GM19468 (cell line): ENCODE results near the gene SPTLC2.
"Not testable (repeated sequence)": the region's sequence is repeated elsewhere in the genome, so short reads cannot be mapped to it uniquely, and the experiment has no call there.

Experiments used
- ATAC-seq: cut with Tn5 transposase; IDR thresholded peaks from one replicate; pipeline ENCODE4 v1.9.1; 2021; ENCODE audit warnings: mild to moderate bottlenecking, moderate library complexity, moderate number of reproducible peaks; ENCODE audit not compliant: unreplicated experiment; ENCODE audit errors: extremely low read depth

The SPTLC2 gene

GRCh38 chr14:77593501-77593961, 22.9 kb downstream of the SPTLC2 start:
- peak; percentile 33 for ATAC-seq

DNA sequence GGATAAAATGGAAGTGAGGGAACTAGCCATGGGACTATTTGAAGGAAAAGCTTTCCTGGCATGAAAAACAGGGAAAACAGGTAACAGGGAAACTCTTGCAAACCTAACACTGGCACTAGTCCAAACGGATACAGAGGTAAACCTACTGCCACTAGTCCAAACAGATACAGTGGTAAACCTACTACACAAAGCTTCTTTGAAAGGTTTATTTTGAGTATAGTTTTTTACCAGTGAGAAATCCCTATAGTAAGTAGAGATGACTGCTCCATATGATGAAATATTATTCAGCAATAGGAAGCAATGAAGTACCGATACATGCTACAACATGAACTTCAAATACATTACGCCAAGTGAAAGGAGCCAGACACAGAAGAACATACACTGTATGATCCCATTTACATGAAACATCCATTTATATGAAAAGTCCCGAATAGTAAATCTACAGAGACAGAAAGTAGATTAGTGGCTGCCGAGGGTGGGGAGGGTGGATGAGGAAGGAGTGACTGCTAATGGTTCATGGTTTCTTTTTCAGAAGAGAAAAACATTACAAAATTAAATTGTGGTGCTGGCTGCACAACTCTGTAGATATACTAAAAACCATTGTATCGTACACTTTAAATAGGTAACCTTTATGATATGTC, 25.5 kb downstream of the SPTLC2 start:
- ATAC-seq = peak; percentile 21

DNA sequence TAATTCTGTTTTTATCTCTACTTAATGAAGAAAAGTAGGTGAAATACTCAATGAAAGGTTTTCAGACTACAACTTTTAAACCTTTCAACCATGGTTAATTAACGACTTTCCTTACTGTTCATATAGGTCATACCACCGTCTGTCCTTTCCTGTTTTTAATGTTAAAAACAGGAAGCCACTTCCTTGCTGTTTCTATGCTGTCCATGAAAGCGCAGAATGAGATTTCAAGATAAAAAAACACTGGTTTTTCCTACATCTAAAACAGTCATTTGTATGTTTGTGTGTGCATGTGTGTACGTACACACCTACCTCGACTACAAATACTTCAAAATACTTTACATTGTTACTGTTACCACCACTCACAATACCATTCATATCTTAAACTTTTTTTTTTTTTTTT, 27.3 kb downstream of the SPTLC2 start:
- ATAC-seq = no peak

DNA sequence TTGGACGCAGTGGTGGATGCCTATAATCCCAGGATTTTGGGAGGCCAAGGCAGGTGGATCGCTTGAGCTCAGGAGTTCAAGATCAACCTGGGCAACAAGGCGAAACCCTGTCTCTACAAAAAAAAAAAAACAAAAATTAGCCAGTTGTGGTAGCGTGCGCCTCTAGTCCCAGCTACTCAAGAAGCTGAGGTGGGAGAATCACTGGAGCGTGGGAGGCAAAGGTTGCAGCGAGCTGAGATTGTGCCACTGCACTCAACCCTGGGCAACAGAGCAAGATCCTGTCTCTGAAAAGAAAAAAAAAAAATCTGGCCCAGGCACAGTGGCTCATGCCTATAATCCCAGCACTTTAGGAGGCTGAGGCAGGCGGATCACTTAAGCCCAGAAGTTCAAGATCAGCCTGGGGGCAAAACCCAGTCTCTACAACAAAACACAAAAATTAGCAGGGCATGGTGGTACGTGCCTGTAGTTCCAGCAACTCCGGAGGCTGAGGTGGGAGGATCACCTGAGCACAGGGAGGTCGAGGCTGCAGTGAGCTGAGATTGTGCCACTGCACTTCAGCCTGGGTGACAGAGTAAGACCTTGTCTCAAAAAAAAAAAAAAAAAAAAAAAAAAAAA, 27.9 kb downstream of the SPTLC2 start:
- ATAC-seq = not testable (repeated sequence)

DNA sequence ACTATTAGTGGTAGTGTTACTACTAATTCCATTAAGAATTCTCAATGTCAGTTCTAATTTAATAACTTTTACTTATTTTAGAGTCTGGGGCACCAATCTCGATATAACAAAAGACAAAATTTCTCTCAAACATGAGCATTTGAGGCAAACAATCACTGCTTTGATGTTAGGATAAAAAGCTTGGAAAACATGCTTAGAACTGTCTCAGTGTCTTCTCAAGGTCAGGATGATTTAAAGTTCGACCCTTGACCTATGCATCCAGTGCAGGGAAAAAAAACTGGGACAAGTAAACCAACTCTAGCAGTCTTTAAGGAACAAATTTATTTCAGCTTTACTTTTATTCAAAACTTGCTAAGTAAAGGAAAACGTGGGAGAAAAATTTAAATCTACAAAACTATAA, 31.1 kb downstream of the SPTLC2 start:
- ATAC-seq = no peak

DNA sequence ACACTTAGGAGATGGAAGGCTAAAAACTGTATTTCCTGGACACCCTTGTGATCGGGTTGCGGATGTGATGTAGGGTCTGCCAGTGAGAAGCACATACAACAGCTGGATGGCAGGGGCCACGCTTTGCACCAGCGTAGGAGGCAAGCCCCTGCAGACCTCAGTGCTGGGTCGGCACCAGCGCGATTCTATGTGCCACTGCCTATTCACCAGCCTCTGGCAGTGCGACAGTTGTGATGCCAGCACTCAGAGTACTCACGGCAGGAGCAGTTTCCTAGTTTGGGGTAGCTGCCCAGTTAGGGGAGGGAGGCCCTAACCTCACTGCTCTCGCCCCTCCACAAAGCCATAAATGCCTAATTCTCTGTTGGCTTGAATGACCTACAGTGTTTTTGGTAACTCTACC, 31.6 kb downstream of the SPTLC2 start:
- ATAC-seq = no peak

DNA sequence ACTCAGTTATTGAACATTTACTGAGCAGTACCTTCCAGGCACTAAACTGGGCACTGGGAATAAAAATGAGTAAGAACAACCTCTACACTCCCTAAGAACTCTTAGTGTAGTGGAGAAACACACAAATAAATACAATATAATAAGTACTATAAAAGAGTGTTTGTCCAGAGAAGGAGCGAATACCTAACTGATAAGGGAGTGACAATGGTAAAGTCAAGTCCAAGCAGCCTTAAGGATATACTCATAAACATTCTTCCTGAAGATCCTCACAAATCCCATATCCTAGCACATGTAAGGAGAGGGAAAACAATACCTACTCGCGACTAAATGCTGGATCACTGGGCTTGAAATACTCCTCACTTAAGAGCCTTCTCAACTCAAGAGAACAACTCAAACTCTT, 32.8 kb downstream of the SPTLC2 start:
- no peak for ATAC-seq

DNA sequence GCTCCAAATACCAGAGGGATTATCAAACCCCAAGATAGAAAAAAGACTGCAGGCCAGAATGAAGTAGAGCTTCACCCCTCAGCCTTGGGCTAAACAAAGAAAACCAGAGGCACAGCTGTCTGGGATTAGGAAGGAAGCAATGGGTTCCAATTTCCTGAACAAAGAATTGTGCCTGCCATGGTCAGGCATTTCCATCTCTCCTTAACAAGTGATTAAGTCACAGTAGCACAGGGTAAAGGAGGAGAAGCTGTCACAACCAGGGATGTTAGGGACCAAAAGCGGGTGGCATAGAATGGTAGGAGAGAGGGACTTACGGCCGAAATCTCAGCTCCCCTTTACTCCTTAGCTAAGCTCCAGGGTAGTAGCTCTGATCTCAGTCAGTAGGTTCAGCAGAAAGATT, 33.9 kb downstream of the SPTLC2 start:
- no peak for ATAC-seq

- ATAC-seq = peak; percentile 83
Measured at GRCh38 chr14:77580964-77581505, 35.4 kb downstream of the SPTLC2 start.

GRCh38 chr14:77580477-77580876, 36.0 kb downstream of the SPTLC2 start:
- ATAC-seq = no peak

GRCh38 chr14:77579780-77580179, 36.7 kb downstream of the SPTLC2 start:
- ATAC-seq = no peak

DNA sequence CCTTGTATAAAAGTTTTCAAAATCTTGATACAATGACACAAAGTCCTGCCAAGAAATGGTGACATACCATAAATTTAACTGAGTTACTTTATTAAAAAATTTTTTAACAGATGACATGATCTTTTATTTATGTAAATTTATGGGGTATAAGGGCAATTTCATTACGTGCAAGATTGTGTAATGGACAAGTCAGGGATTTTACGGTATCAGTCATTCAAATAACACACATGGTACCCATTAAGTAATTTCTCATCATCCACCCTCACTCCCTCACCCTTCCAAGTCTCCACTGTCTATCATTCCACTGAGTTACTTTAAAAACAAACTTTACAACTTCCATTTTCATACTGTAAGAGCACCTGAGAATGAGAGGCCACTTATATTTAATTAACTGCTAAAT, 37.4 kb downstream of the SPTLC2 start:
- no peak for ATAC-seq

- ATAC-seq = no peak
Measured at GRCh38 chr14:77574446-77575115, 41.9 kb downstream of the SPTLC2 start.

GRCh38 chr14:77573964-77574363, 42.5 kb downstream of the SPTLC2 start:
- no peak for ATAC-seq

DNA sequence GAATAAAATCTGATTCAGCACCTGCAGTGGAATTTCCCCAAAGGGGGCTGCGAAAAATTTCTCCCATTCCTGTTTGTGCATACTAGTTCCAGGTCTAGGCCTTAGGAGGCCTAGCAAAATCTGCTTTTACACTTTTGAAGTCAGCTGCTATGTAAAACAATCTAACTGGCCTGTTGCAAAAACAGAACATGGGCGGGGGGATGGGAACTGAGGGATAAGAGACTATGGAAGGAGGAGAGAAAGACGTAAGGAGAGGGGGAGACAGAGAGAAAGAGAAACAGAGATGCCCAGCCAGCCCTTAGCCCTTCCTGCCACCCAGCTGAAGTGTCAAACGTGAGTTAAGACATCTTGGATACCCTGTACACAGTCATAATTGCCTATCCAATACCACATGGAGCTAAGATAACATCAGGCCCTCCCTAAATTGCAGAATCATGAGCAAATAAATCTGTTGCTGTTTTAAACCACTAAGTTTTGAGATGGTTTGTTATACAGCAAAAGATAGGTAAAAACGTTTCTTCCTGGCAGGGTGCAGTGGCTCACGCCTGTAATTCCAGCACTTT, 45.6 kb downstream of the SPTLC2 start:
- no peak for ATAC-seq

GRCh38 chr14:77565994-77566305, 50.5 kb downstream of the SPTLC2 start:
- no peak for ATAC-seq

DNA sequence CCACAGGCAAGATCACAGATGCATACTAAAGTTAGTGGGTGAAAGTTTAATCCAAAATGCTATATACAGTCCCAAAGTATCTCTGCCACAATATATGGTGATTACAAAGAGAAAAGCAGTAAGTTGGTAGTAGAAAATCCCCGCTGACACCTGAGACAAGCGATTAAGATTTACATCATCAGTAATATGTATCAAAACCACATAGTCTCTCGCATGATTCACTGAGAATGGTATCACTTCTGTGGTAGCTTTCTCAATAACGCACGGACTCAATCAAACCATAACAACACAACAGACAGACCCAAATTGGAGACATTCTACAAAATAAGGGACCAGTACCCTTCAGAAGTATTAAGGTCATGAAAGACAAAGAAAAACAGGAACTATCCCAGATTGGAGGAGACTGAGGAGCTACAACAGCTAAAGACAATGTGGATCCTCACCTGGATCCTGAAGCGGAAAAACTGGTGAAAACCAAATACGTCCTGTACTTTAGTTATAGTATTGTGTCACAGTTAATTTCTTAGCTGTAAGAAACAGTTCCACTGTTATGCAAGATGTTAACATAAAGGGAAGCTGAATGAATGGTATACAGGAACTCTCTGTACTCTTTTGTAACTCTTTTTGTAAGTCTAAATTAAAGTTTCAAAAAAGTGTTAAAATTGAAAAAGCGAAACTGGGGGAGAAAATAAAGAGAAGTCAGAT, 51.0 kb downstream of the SPTLC2 start:
- ATAC-seq = no peak

GRCh38 chr14:77562681-77563080, 53.8 kb downstream of the SPTLC2 start:
- ATAC-seq = no peak

DNA sequence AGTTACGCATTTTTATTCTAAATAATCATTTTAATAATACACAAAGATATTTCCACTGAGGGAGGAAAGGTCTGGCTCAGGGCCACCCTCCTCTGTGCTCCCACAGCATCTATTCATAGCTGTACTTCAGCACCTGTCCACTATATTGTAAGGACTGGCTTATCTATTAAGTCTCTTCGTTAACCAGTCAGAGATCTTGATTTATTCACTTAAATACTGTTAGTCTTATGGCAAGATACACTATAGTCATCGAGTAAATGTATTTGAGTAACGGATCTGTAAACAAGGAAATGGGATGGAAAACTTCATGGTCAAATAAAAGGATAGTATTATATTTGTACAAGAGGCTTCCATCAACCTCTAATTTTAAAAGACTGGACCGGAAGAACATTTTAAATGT, 54.6 kb downstream of the SPTLC2 start:
- ATAC-seq = no peak

DNA sequence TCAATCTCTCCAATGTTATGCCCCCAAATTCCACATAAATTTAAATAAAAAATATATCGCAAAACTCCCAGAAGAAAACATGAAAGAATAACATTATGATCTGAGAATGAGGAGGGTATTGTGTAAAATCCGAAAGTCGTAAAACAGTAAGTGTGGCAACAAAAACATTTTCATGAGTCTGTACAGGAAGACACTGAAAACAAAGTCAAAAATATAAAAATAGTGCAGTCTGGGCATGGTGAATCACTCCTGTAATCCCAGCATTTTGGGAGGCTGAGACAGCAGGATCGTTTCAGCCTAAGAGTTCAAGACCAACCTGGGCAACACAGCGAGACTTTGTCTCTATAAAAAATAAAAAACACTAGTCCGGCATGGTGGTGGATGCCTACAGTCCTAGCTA, 57.1 kb downstream of the SPTLC2 start:
- no peak for ATAC-seq

DNA sequence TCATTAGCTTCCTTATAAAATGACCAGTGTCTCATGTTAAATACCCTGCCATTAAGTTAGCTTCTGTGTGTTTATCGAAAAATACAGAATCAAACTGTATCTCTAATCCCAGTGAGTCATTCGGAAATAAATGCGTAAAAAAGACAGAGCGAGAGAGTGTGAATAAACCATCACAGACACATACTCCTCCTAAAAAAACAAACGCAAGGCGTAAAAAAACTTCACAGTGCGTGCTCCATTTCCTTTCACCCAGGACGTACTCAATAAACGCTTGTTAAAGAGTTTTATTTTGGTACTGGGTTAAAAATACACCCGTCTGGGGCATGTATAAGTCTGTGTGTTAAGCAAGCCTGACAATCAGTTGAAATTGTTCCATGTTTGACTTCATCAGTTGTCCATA, 59.0 kb downstream of the SPTLC2 start:
- no peak for ATAC-seq
